HG03558 (cell line): ENCODE measurements around the gene PPP3R1.

Experiments
- ATAC-seq: cut with Tn5 transposase; IDR thresholded peaks from one replicate; pipeline ENCODE4 v1.9.1; 2021; ENCODE audit warnings: moderate number of reproducible peaks; ENCODE audit not compliant: unreplicated experiment; ENCODE audit errors: extremely low read depth

Gene PPP3R1, protein sequence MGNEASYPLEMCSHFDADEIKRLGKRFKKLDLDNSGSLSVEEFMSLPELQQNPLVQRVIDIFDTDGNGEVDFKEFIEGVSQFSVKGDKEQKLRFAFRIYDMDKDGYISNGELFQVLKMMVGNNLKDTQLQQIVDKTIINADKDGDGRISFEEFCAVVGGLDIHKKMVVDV

DNA sequence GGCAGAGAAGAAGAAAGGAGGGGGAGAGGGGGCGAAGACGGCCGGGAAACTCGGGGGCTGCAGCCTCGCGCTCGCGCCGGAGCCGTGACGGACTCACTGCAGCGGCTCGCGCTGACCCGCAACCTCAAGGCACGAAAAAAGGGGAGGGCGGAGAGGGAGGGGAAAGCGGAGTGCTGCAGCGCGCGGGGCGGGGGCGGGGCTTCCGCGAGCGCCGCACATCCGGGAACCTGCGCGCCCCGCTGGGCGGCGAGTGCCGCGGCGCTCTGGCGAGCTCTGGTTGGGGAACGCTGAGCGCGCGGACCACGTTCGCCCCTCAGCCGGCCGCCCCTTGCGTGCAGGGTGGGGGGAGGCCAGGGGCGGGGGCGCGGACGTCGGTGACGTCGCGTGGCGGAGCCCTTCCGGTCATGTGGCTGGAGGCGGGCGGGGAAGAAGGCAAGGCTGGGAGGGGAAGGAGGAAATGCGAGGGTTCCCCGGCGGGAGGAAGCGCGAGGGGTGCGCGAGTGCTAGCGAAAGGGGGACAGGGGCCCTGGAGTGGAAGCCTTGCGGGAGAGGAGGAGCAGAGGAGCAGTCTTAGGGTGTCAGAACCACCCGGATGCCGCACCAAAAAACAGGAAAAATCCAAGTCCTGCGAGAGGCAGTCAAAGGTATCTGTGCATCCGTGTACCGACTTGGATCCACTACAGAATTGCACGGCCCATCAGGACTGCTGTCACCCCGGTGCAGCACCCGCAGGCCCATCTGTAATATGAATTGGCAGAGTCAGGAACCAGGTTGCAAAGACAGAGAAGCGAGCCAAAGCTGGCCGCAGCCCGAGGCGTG lies at the start of gene PPP3R1:
Gene PPP3R1, minus strand, starts transcription at position 133 of the 819 bp plus-strand sequence. CDS start 405 bp downstream, outside the sequence.
- ATAC-seq = peak; percentile 74

DNA sequence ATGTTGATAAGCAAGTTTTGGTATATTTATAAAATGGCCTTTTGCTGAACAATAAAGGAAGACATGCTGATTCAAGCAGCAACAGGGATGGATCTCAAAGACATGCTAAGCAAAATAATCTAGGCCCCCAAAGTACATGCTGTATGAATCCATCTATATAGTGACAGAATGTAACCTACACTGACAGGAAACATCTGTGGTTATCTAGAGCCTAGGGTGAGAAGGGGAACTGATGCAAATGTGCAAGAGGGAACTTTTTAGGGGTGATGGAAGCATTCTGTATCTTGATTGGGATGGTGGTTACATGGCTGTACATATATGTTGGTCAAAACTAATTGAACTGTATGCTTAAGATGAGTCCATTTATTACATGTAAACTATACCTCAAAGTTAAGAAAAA lies 43.2 kb upstream of the PPP3R1 start:
- no peak for ATAC-seq

DNA sequence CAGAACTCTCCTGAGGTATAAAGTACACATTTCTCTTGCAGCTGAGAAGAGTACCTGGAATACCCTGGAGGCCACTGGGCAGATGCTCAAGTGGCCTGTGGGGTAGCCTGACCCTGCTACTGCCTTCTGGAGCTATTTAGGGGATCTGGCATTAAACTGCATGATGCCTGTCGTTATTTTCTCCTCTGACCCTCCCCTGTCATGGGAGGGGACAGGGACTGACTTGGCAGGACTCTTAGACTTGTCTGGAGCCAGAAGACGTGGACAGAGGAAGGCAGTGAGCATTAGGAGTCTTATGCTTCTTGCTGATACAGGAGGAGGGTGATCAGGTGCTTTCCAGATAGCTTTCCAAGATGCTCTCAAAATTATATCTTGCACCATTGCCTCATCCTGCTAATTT lies 42.6 kb upstream of the PPP3R1 start:
- ATAC-seq = no peak

DNA sequence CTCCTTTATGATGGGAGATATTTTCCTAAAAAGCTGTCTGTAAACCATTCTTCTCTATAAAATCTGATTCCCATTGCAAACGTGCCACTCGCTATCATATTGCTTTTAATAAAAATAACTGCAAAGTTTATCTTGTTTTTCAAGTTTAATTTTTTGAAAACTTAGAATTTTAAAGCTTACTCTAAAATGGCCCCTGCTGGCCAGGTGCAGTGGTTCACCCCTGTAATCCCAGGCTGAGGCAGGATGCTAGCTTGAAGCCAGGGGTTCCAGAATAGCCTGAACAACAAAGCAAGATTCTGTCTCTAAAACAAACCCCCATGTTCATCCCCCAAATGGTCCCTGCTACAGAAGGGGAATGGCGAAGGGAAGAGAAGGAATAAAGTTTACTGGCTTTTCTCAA lies 41.9 kb upstream of the PPP3R1 start:
- no peak for ATAC-seq

DNA sequence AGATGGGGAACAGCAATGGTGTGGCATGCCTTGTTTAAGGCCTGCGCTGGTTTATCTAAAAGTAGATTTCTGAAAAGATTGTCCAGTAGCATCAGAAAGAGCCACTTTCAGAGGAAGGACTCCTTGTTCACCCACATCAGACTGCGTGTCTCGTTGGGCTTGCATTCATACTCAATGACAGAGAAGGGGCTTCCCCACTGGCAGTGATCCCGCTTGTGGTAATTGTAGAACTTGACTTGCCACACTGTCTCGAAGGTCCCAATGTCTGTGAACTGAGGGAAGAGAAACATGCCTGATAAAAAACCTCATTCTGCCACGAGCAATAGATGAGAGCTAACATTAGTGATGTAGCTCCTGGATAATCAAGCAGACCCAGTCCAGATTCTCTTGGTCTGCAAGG lies 41.4 kb upstream of the PPP3R1 start:
- ATAC-seq = no peak

DNA sequence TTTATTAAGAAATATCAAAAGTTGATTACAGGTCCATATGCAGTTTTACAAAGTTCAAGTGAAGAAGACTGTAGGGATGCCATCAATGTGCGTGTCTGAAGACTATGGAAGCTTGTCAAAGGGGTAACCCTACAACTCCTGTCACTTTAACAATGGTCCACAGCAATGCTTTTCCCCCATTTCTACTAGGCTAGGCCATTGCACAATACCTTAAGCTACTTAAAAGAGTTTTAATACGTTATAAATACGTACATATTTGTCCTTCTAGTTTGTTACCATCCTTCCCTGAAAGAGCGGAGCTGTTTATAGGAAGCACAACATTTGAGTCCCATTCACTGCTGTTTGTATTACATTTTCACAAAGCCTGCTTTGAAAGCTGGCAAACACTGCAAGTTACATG lies 40.7 kb upstream of the PPP3R1 start:
- ATAC-seq = no peak

DNA sequence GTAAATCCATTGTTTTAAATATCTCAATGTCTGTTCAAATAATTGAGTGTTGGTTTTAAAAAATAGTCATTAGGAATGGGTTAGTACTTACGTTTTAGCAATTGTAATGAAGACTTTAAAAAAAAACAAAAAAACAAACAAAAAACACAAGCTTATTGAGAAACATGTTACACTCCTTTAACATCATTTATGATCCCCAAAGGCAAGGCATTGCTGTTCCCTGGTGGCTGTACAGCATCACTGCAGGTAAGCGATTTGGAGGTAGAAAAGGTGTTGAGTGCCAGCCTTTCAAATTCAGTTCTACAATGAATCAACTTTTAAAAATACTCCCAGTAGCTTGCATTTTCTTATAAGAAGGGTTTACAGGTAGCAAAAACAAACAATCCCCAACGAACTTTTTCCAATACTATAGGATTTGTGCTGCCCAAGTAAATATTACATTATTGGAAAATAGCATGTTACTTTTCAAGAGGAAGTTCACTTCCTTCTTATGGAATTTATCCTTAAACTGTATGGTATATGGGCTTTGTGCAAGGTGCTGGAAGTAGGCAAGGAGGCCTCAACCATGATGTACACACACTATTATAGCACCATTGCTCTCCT lies 39.9 kb upstream of the PPP3R1 start:
- ATAC-seq = peak; percentile 74

DNA sequence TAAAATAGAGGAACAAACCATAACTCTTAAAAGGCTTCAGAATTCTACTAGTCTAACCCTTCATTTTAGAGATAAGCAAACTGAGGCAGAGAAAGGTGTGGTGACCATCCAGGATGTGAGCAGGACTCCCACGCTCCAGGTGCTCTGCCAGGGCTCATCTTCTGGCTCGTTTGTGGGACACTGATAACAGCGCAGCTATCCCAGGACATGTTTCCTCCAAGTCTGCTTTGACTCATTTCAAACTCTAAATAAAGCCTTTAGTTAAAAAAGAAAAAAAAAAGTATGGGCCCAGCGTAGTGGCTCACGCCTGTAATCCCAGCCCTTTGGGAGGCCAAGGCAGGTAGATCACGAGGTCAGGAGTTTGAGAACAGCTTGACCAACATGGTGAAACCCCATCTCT lies 39.0 kb upstream of the PPP3R1 start:
- no peak for ATAC-seq

DNA sequence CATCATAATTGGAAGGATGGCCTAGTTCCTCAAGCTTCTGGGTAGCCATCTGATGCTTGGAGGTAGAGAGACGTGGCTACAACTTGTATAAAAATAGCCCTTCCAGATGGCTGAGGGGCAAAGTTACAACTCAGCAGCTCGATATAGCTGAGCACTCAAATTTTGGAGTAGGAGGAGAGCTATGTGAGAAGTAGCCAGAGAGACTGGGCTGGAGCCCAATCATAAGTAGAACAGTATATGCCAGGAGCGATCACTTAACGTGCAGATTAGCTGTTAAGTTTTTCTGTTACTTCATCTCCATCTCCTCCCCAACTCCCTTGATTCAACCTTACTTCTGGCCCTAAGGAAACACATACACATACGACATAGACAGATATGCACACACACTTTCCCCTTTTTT lies 38.6 kb upstream of the PPP3R1 start:
- no peak for ATAC-seq

DNA sequence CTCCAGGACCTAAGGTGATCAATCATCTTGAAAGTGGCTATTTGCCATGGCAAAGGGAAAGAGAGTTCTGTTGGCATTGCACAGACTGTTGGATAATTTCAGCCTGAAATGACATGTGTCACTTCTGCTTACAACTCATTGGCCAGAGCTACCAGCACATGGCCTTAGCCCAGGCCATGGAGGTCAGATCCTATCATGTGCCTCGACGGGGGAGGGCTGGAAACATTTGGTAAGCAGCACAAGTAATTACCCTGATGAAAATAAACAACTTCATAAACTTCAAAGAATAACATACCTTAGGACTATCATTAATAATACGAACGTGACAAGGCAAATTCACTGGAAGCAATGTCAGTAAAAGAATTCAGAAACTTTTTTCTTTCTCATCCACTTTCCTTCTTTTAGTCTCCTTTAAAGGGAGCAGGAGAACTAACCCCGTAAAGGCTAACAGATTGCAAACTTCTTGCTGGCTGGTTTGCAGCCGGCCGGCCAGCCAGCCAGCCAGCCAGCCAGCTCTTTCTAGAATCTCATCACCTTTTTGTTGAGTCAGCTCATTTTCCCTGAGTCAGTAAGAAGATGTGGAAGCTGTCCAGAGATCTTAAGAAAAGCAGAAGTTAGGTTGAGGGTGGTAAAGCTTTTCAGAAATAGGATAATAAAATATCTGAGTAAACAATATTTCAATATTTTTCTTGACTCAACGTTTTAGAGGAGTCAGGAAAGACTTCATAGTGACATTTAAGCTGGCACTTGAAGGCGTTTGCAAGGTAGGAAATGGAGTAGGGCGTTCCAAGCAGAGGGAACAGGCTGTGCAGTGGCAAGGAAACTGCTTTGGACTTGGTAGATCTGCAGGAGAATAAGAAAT lies 35.5 kb upstream of the PPP3R1 start:
- ATAC-seq = no peak

DNA sequence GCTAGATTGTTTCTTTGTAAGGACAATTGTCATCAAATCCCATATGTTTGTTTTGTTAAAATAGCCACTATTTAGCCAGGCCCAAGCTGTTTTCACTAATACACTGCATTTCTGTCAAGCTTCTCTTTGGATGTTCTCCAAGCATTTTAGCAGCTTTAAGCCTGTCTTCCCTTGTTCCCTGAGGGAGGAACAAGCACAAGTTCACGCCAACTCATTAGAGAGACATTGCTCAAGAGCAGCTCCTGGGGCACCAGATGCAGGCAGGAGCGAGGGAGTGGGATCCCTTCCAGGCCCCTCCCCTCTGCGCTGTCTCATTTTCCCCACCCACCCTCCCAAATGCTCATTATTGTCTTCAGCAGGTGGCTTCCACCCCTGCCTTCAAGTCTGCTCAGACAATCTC lies 32.6 kb upstream of the PPP3R1 start:
- ATAC-seq = no peak

DNA sequence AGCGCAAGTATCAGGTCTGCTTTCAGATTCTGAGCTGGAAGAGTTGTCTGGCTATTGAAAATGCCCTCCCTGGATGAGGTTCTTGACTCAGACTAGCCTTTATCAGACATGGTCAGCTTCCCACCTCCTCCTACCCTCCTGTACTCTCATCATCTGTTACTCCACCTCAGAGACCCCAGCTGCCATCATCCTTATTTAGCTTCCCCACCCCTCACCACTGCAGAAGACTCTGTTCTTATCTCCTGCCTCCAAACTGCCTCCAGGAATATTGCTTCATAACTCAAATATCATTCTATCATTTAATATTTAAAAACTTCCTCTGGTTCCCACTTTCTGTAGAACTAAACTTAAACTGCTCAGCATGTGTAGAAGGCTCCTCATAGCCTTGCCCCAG lies 31.1 kb upstream of the PPP3R1 start:
- no peak for ATAC-seq

DNA sequence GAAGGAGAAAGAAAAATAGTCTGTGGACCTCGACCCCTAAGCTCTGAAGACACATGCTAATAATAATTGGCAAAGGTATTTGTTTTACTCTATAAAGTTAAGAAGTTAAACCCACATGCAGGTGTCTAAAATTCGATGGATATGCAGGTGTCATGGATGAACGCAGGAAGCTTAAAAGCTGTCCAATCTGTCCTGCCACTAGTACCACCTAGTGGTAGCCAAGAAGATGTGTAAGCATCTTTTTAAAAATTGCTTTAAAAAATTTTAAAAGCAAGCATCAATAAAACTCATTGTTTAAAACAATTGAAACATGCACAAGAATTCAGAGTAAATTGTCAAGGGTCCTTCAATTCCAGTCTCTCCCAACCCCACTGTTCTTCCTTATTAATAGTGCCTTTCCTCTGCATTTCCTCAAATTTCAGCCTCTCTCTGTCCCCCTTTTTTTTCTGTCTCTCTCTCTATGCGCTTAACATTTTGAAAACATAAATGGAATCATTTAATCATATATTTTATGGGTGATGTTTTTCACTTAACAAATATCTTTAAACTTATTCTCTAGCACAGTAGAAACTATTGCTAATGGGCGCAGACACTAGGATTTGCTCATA lies 30.6 kb upstream of the PPP3R1 start:
- no peak for ATAC-seq

DNA sequence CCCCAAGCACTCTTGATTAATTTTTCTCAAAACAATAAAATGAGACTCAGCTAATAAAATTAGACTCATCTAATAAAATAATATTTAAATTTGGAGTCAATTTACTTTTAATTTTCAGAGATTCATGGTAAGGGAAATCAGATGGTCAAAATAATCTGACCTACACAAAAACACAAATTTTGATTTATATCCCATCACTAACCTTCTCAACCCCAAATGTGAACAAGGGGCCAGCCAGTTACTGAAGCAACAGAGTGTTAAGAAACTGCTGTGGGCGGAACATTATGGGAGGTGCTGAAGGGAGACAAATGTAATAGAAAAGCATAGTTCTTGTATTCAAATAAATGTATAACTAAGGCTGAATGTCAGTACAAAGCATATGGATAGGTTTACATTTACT lies 28.5 kb upstream of the PPP3R1 start:
- ATAC-seq = no peak

DNA sequence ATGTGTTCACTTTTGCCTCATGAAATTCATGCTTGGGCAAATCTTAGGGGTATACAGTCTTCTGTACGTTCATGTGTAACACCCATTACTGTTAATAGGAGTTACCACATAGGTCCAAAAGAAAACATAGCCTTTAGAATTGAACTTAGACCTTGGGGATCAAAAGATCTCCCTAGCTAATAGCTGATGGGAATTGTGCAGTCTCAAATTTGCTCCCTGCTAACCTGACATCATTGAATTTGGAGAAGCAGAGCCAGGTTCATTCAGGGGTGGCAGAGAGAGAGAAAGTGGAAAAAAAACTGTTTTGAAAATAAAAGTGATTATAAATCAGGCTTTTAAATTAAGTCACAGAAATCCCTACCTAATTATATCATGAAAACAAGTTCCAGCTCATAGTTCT lies 28.0 kb upstream of the PPP3R1 start:
- no peak for ATAC-seq

DNA sequence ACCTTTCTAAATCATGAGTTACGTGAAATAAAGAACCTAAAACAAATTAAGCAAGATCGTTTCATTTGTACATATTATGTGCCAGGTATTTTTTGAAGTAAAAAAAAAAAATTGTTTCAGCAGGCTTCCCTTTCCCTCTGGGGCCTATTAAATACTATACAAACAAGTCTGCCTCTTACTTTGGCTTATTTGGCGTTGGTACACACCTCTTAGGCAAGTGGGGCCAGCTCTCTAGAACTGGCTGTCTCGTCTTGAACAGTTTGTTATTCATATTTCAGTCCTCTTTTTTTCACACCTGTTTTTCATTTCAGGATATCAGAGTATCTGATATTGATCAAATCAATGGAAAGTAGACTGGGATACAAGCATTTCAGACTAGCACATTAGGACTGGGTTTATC lies 27.4 kb upstream of the PPP3R1 start:
- no peak for ATAC-seq

DNA sequence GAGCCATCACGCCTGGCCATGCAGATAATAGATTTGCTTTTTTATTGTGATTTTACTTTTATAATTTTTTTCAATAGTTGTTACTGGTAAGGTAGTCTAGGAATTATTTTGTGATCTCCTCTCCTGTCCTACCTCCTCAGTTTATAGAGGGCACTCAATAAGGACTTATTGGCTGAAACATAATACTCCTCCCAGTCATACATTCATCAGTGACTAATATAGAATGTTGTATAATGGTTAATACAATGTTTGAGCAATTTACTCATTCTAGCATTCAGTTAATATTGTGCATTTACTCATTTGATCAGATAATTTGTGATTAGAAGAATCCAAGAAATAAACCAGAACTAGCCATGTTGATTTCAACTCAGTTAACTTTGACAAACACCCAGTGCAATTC lies 25.8 kb upstream of the PPP3R1 start:
- no peak for ATAC-seq

DNA sequence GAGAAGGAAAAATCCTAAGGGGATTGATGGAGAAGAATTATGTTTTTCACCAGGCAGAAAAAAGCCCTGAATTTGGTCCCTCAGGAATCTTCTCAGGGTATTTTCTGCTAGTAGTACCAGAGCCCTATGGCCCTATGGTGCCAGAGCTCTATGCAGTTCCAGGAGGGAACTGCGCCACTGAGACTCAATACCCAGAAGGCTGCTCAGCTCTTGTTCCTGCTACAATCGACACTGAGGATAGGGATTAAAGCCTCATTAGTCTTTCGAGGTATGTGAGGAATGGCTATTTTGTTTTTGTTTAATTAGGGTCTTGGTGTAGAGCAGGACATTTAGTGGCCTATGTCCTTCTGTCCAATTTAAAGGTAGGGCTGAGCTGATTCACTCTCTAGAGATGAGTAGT lies 21.7 kb upstream of the PPP3R1 start:
- ATAC-seq = no peak

DNA sequence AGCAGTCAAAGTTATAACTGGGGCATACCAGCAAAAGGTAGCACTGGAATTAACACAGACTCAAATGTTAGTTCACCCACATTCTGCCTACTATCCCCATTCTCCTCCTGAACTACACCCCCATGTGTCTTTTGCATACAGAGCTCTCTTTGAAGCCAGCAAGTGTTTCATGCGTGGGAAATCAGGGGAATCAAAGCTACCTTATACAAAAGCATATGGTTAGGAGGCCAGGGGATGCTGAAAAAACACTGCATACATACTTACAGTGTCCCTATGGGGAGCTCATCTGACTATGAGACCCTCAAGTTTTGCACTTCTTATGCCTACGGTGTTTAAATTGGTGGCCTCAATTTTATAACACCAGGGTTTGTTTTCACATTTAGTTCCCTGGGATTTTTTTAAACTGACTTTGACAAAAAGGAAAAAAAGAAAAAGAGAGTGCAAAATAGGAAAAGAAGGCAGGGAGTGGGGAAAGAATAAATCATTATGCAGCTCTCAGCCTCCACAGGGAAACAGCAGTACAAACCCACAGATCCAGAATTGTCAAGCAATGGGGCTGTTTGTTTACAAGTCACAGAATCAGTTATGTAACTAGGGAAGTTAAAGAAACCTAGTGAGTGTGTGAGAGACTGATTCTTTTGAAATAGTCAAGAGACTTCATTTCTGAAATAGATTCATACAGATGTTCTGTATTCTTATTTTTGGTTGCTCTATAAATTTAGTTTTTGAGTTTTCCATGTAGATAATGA lies 20.1 kb upstream of the PPP3R1 start:
- no peak for ATAC-seq

DNA sequence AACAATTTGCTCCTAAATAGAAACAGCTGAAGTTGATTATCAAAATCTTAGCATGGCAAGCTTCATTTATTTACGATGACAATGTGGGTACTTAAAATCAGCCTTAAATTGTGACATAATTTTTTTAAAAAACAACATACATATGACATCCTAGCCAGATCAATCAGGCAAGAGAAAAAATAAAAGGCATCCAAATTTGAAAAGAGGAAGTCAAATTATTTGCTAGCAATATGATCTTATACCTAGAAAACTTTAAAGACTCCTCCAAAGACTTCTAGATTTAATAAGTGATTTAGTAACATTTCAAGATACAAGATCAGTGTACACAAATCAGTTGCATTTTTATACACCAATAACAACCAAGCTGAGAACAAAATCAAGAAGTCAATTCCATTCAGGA lies 14.3 kb upstream of the PPP3R1 start:
- no peak for ATAC-seq
